HepG2 (cell line): ENCODE results near the gene ISY1. TPM values are rescaled to one million over a fixed set of nuclear protein-coding genes. Genes with fewer than 3 reads are reported as not detected.

ENCODE experiments used
- DR1 ChIP-seq: sonication (generic); formaldehyde crosslinking; IDR thresholded peaks from 2 replicates; pipeline ENCODE4 v1.8.0; 2021; ENCODE audit warnings: mild to moderate bottlenecking, missing genetic modification reagents, inconsistent platforms
- E2F1 ChIP-seq: sonication (generic); formaldehyde crosslinking; IDR thresholded peaks from 2 replicates; pipeline ENCODE4 v1.5.0; 2020; ENCODE audit warnings: missing genetic modification reagents
- ISL2 ChIP-seq: sonication (generic); formaldehyde crosslinking; IDR thresholded peaks from 2 replicates; pipeline ENCODE4 v1.5.0; 2020; ENCODE audit warnings: missing genetic modification reagents
- KDM5A ChIP-seq: fragments of 200-600 bp; sonication (generic); IDR thresholded peaks from 2 replicates; pipeline ENCODE4 v1.7.0; 2018; ENCODE audit warnings: antibody characterized with exemption, mild to moderate bottlenecking, low read length, borderline replicate concordance
- KLF9 ChIP-seq: IDR thresholded peaks from 2 replicates; pipeline ENCODE4 v1.6.1; 2016; ENCODE audit warnings: low read depth
- POLR2A ChIP-seq, 2 experiments: IDR thresholded peaks; 2 replicates each; pipeline ENCODE4 v1.6.1; 2011; ENCODE audit warnings: low read depth in 2 of 2, low read length in 2 of 2, mild to moderate bottlenecking in 1 of 2, moderate library complexity in 1 of 2; ENCODE audit not compliant: insufficient read depth in 1 of 2
- RORA ChIP-seq: sonication (generic); formaldehyde crosslinking; IDR thresholded peaks from 2 replicates; pipeline ENCODE4 v1.5.0; 2020; ENCODE audit warnings: mild to moderate bottlenecking, missing genetic modification reagents, moderate library complexity
- SKIL ChIP-seq: sonication (generic); formaldehyde crosslinking; IDR thresholded peaks from 2 replicates; pipeline ENCODE4 v1.8.0; 2022; ENCODE audit warnings: missing genetic modification reagents, mild to moderate bottlenecking, moderate library complexity, borderline replicate concordance
- SNAPC4 ChIP-seq: sonication (generic); formaldehyde crosslinking; IDR thresholded peaks from 2 replicates; pipeline ENCODE4 v1.4.0; 2020; ENCODE audit warnings: mild to moderate bottlenecking, missing genetic modification reagents
- SP140L ChIP-seq: sonication (generic); formaldehyde crosslinking; IDR thresholded peaks from 2 replicates; pipeline ENCODE4 v1.4.0; 2020; ENCODE audit warnings: missing genetic modification reagents, borderline replicate concordance
- STAT5B ChIP-seq: sonication (generic); formaldehyde crosslinking; IDR thresholded peaks from 2 replicates; pipeline ENCODE4 v1.4.0; 2020; ENCODE audit warnings: missing genetic modification reagents
- TARDBP ChIP-seq: sonication (generic); formaldehyde crosslinking; IDR thresholded peaks from 2 replicates; pipeline ENCODE4 v1.8.0; 2022; ENCODE audit warnings: mild to moderate bottlenecking, missing genetic modification reagents
- TBX2 ChIP-seq: sonication (generic); formaldehyde crosslinking; IDR thresholded peaks from 2 replicates; pipeline ENCODE4 v1.5.0; 2020; ENCODE audit warnings: missing genetic modification reagents, mild to moderate bottlenecking, borderline replicate concordance
- ZNF354B ChIP-seq: sonication (generic); formaldehyde crosslinking; IDR thresholded peaks from 2 replicates; pipeline ENCODE4 v1.8.0; 2022; ENCODE audit warnings: mild to moderate bottlenecking, missing genetic modification reagents
- ZNF362 ChIP-seq: sonication (generic); formaldehyde crosslinking; IDR thresholded peaks from 2 replicates; pipeline ENCODE4 v1.4.0; 2020; ENCODE audit warnings: missing genetic modification reagents, mild to moderate bottlenecking, borderline replicate concordance
- ZNF501 ChIP-seq: sonication (generic); formaldehyde crosslinking; IDR thresholded peaks from 2 replicates; pipeline ENCODE4 v1.5.1; 2020; ENCODE audit warnings: mild to moderate bottlenecking, moderate library complexity, missing genetic modification reagents
- ZNF580 ChIP-seq: IDR thresholded peaks from 2 replicates; pipeline ENCODE4 v1.6.1; 2016; ENCODE audit warnings: low read depth, borderline replicate concordance
- ZNF891 ChIP-seq: sonication (generic); formaldehyde crosslinking; IDR thresholded peaks from 2 replicates; pipeline ENCODE4 v1.5.0; 2020; ENCODE audit warnings: mild to moderate bottlenecking, missing genetic modification reagents
- polyA plus RNA-seq, 8 experiments: library from polyadenylated mRNA; depleted of rRNA in 3 of 8; stranded (reverse) in 7 of 8; unstranded in 1 of 8; fragments of >200 nt; fragmentation: Illumina TruSeq in 4 of 8; extraction: Trizol in 4 of 8; gene quantifications; 2 replicates each; pipeline versions ENCODE4 v1.2.1 to v1.2.3, GENCODE V29; 2011 to 2016; ENCODE audit warnings: low read depth in 4 of 8, missing spikeins in 1 of 8, mixed read lengths in 1 of 8; ENCODE audit not compliant: insufficient read depth in 1 of 8
- total RNA-seq, 5 experiments: library from RNA; depleted of rRNA; stranded (reverse); fragments of >200 nt; fragmentation: Illumina TruSeq; extraction: Trizol; gene quantifications; 2 replicates each; pipeline ENCODE4 v1.2.3, GENCODE V29; 2016; ENCODE audit warnings: low read depth in 1 of 5

ISY1 gene
- total and polyA plus RNA-seq, 2 of the 13 experiments (the other 11 are each of a cell fraction or from before 2014, with no cell fraction given), result 21.0 to 39.1 TPM

GRCh38 chr3:129160891-129161859 lies at the start of gene ISY1 (continued):
- 0 out of 2 replicates have a peak, but pooled peaks have one; percentile 26 for TF ChIP-seq SKIL (CRISPR knock-in tag)
- peak; percentile 62; the same call in 1 of the 2 replicates for TF ChIP-seq ZNF891
- TF ChIP-seq KDM5A, result peak; percentile 100
- TF ChIP-seq ZNF501 (CRISPR knock-in tag), result peak; percentile 89
- TF ChIP-seq ZNF362, result peak; percentile 12; the same call in 1 of the 2 replicates
- peak; percentile 86; the same call in 1 of the 2 replicates for TF ChIP-seq STAT5B (CRISPR knock-in tag)
- peak; percentile 59; the same call in 1 of the 2 replicates for TF ChIP-seq ISL2 (CRISPR knock-in tag)
- TF ChIP-seq KLF9 (CRISPR knock-in tag), result no peak
- TF ChIP-seq SNAPC4 (CRISPR knock-in tag), result 0 out of 2 replicates have a peak, but pooled peaks have one; percentile 62
- peak; percentile 49; the same call in 1 of the 2 replicates for TF ChIP-seq DR1 (CRISPR knock-in tag)
- TF ChIP-seq RORA (CRISPR knock-in tag), result peak; percentile 77; the same call in 1 of the 2 replicates
- TF ChIP-seq TBX2 (CRISPR knock-in tag), result peak; percentile 27; the same call in 1 of the 2 replicates
- TF ChIP-seq POLR2A (IDR thresholded peaks at IDR 0.05; ENCODE audit: insufficient read depth in 1 of 2, low read depth in 2 of 2, low read length in 2 of 2), result peak; percentile 82 to 94
- peak; percentile 78 for TF ChIP-seq TARDBP (CRISPR knock-in tag)
- peak; percentile 89 for TF ChIP-seq E2F1 (CRISPR knock-in tag)
- TF ChIP-seq ZNF354B, result 0 out of 2 replicates have a peak, but pooled peaks have one; percentile 60
- no peak for TF ChIP-seq SP140L (CRISPR knock-in tag)
- TF ChIP-seq ZNF580 (CRISPR knock-in tag), result peak; percentile 49; the same call in 1 of the 2 replicates
